Hepatocyte (in vitro differentiated cells): ENCODE measurements around the gene IKZF4.
A peak's percentile ranks its signal among the peaks of the same experiment; 100 is the strongest.

Source experiments
- CTCF ChIP-seq: fragments of 200-600 bp; sonication (generic); IDR thresholded peaks from 2 replicates; pipeline ENCODE4 v1.5.1; 2016; ENCODE audit warnings: antibody characterized with exemption, mild to moderate bottlenecking; ENCODE audit not compliant: poor library complexity
- EZH2 ChIP-seq: fragments of 200-600 bp; sonication (generic); IDR thresholded peaks from 2 replicates; pipeline ENCODE4 v1.6.1; 2016; ENCODE audit warnings: antibody characterized with exemption, mild to moderate bottlenecking, borderline replicate concordance
- EZH2phosphoT487 ChIP-seq: fragments of 200-600 bp; sonication (generic); IDR thresholded peaks from one replicate; pipeline ENCODE4 v1.6.1; 2018; ENCODE audit warnings: antibody characterized with exemption, mild to moderate bottlenecking, low read depth, moderate library complexity; ENCODE audit not compliant: unreplicated experiment, severe bottlenecking

GRCh38 chr12:56041552-56042429, 20.9 kb downstream of the IKZF4 start, which contains the start of gene RPS26:
- peak; percentile 71 for TF ChIP-seq CTCF
- no peak for TF ChIP-seq EZH2
- no peak for TF ChIP-seq EZH2phosphoT487
